Epithelial cell of prostate (primary cell): Measurements from ENCODE around the gene MYADML2.

Experiments
- DNase-seq: peaks from one replicate; pipeline ENCODE4 v3.0.0-alpha.2; 2011; ENCODE audit warnings: low read depth, low spot score
- H3K27ac ChIP-seq: fragments of 450-650 bp; 2 replicates; pipeline ENCODE4 v1.5.1; 2017; ENCODE audit warnings: mild to moderate bottlenecking

The MYADML2 gene

GRCh38 chr17:81941484-81942166 lies 5.4 kb downstream of the MYADML2 start:
- no peak for DNase-seq
- no peak overlapping the region for H3K27ac ChIP-seq

GRCh38 chr17:81940538-81941483 lies 6.2 kb downstream of the MYADML2 start:
- no peak overlapping the region for H3K27ac ChIP-seq
- no peak for DNase-seq

GRCh38 chr17:81939881-81940385 lies 7.1 kb downstream of the MYADML2 start:
- H3K27ac ChIP-seq = no peak overlapping the region
- DNase-seq = no peak

- H3K27ac ChIP-seq = no peak overlapping the region
- DNase-seq = no peak
Observed at GRCh38 chr17:81939218-81939617, 7.8 kb downstream of the MYADML2 start.

GRCh38 chr17:81935709-81936084 lies 11.3 kb downstream of the MYADML2 start:
- no peak for DNase-seq
- no peak overlapping the region for H3K27ac ChIP-seq

GRCh38 chr17:81934850-81935708 lies 12.0 kb downstream of the MYADML2 start:
- no peak overlapping the region for H3K27ac ChIP-seq
- DNase-seq = no peak

- DNase-seq = no peak
- no peak overlapping the region for H3K27ac ChIP-seq
Observed at GRCh38 chr17:81934098-81934757, 12.8 kb downstream of the MYADML2 start.

- H3K27ac ChIP-seq = no peak overlapping the region
- no peak for DNase-seq
Observed at GRCh38 chr17:81933178-81933699, 13.8 kb downstream of the MYADML2 start.

GRCh38 chr17:81932333-81932983 lies 14.6 kb downstream of the MYADML2 start:
- H3K27ac ChIP-seq = no peak overlapping the region
- no peak for DNase-seq

GRCh38 chr17:81931557-81932332 lies 15.3 kb downstream of the MYADML2 start:
- H3K27ac ChIP-seq = no peak overlapping the region
- no peak for DNase-seq

- no peak overlapping the region for H3K27ac ChIP-seq
- no peak for DNase-seq
Observed at GRCh38 chr17:81931189-81931556, 15.9 kb downstream of the MYADML2 start.

- no peak overlapping the region for H3K27ac ChIP-seq
- no peak for DNase-seq
Observed at GRCh38 chr17:81930142-81931125, 16.6 kb downstream of the MYADML2 start.

GRCh38 chr17:81929253-81930141 lies 17.5 kb downstream of the MYADML2 start:
- no peak overlapping the region for H3K27ac ChIP-seq
- no peak for DNase-seq

- no peak overlapping the region for H3K27ac ChIP-seq
- DNase-seq = no peak
Observed at GRCh38 chr17:81928544-81929252, 18.3 kb downstream of the MYADML2 start.

- peak within 1 kb of the TSS; percentile 89 for H3K27ac ChIP-seq
- peak; percentile 33 for DNase-seq
Observed at GRCh38 chr17:81927653-81928543, 19.1 kb downstream of the MYADML2 start, which contains the start of gene MAFG. TSS of gene MAFG (minus strand) at chr17:81927735. CDS start at chr17:81923185, 4,550 bp downstream.
